ENCODE results near the gene OR2AT4. TPM values are rescaled to one million over a fixed set of nuclear protein-coding genes. Genes with fewer than 3 reads are reported as not detected.

OR2AT4 gene
- total and polyA plus RNA-seq, 2 donors (not counting 3 experiments of a cell fraction or from before 2014, with no cell fraction given) = not detected

- no peak overlapping the region for H3K27ac ChIP-seq (ENCODE audit: insufficient read depth, low read depth, low read length)
- no peaks in the 10 kb centered on the region for H3K36me3 ChIP-seq (ENCODE audit: control insufficient read depth in 2 of 2, extremely low read depth in 1 of 2, insufficient read depth in 2 of 2, low read length in 2 of 2)
- H4K20me1 ChIP-seq (replicated peaks; ENCODE audit: control insufficient read depth, extremely low read depth, insufficient read depth, low read length) = no peaks in the 10 kb centered on the region
- no peaks in the 10 kb centered on the region for H3K9me3 ChIP-seq (replicated peaks; ENCODE audit: control insufficient read depth, insufficient read depth, low read length)
- TF ChIP-seq POLR2A (IDR thresholded peaks at IDR 0.05; ENCODE audit: low read depth, low read length) = no peak
- TF ChIP-seq POLR2AphosphoS5 (IDR thresholded peaks at IDR 0.05; ENCODE audit: insufficient read depth, low read depth, low read length) = no peak
- no peak for TF ChIP-seq JUN (IDR thresholded peaks at IDR 0.05; ENCODE audit: borderline replicate concordance, insufficient read depth, insufficient read length, low read depth)
- TF ChIP-seq EZH2 (IDR thresholded peaks at IDR 0.05; ENCODE audit: borderline replicate concordance, low read depth, low read length, severe bottlenecking) = no peak
- no peak for TF ChIP-seq MYC (IDR thresholded peaks at IDR 0.05; ENCODE audit: low read depth, low read length)
- no peak for TF ChIP-seq GATA2 (IDR thresholded peaks at IDR 0.05; ENCODE audit: insufficient read depth, insufficient read length, low read depth, low read length)
- no peak for TF ChIP-seq FOS (IDR thresholded peaks at IDR 0.05; ENCODE audit: borderline replicate concordance, insufficient read depth, low read length)
- TF ChIP-seq CTCF (IDR thresholded peaks at IDR 0.05; ENCODE audit: extremely low read depth in 1 of 2, insufficient read depth in 1 of 2, low read depth in 1 of 2, low read length in 2 of 2) = no peak
- TF ChIP-seq MAX (IDR thresholded peaks at IDR 0.05; ENCODE audit: insufficient read depth, insufficient read length) = no peak
- ChIA-PET POLR2A (interaction anchor here (1.0 to 1.2 kb wide), 2 partner anchors 63 to 108 kb away, joined by 3 to 4 read pairs; no protein-coding TSS in a partner anchor), CTCF (interaction anchor here (0.8 to 15.2 kb wide), 49 partner anchors 8 to 211 kb away, joined by 3 to 1202 read pairs (median 7); partner anchors contain the start of genes SLCO2B1 and TPBGL)
- BruUV-seq (replicated peaks) = no TSS peak
- no peaks in the 10 kb centered on the region for H3K79me2 ChIP-seq (ENCODE audit: control insufficient read depth, insufficient read depth, low read length)
- H3K4me2 ChIP-seq (ENCODE audit: insufficient read depth, low read length) = no peak overlapping the region
- no peak overlapping the region for H2AFZ ChIP-seq (ENCODE audit: low read depth, low read length)
- no peaks in the 10 kb centered on the region for H3K9me1 ChIP-seq (replicated peaks; ENCODE audit: control insufficient read depth, extremely low read depth, insufficient read depth, low read length)
- H3K27me3 ChIP-seq (ENCODE audit: control insufficient read depth in 2 of 2, insufficient read depth in 2 of 2, low read length in 2 of 2) = peaks cover 7 to 10% of the 10 kb centered on the region in 2 experiments
- no peak overlapping the region for H3K9ac ChIP-seq (replicated peaks; ENCODE audit: extremely low read depth, insufficient read depth, low read length)
- peaks cover 16% of the 10 kb centered on the region for H3K4me1 ChIP-seq (ENCODE audit: control insufficient read depth, extremely low read depth, insufficient read depth, low read length)
- no peak for DNase-seq (ENCODE audit: low read depth, low spot score)
- no peak for FAIRE-seq
- intact Hi-C loops (cut with micrococcal nuclease) = no loop called here
- no peak overlapping the region for H3K4me3 ChIP-seq (replicated peaks in 1 of 3; ENCODE audit: insufficient read depth in 1 of 3, low read depth in 1 of 3, low read length in 3 of 3)
- dilution Hi-C loops (cut with MboI; ENCODE audit: extremely low pct_ligation_motif_present, low sequenced_read_pairs) = no loop called here
Measured at GRCh38 chr11:75141166-75141565, 44.5 kb upstream of the OR2AT4 start.
